ENCODE measurements around the gene RSPO4. TPM values are rescaled to one million over a fixed set of nuclear protein-coding genes. Genes with fewer than 3 reads are reported as not detected.

Gene RSPO4
- total and polyA plus RNA-seq, 2 of the 13 experiments (the other 11 are each of a cell fraction or from before 2014, with no cell fraction given), result not detected

- peak; percentile 46; the same call in 1 of the 2 replicates for TF ChIP-seq MNT (IDR thresholded peaks at IDR 0.05)
- TF ChIP-seq RARA (CRISPR knock-in tag; IDR thresholded peaks at IDR 0.05), result peak; percentile 82
- TF ChIP-seq ZNF251 (CRISPR knock-in tag; IDR thresholded peaks at IDR 0.05), result no peak
- no peak for TF ChIP-seq SIN3A (IDR thresholded peaks at IDR 0.05; ENCODE audit: borderline replicate concordance, low read depth, low read length)
- 0 out of 2 replicates have a peak, but pooled peaks have one; percentile 34 for TF ChIP-seq TBX3 (IDR thresholded peaks at IDR 0.05; ENCODE audit: borderline replicate concordance)
- peak; percentile 78 for TF ChIP-seq ZNF629 (CRISPR knock-in tag; conservative IDR thresholded peaks at IDR 0.05)
- TF ChIP-seq, protein P1, sequence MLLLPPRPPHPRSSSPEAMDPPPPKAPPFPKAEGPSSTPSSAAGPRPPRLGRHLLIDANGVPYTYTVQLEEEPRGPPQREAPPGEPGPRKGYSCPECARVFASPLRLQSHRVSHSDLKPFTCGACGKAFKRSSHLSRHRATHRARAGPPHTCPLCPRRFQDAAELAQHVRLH (CRISPR knock-in tag; IDR thresholded peaks at IDR 0.05; ENCODE audit: borderline replicate concordance, low read depth), result no peak
- TF ChIP-seq ZNF460 (CRISPR knock-in tag; IDR thresholded peaks at IDR 0.05; ENCODE audit: borderline replicate concordance), result no peak
- TF ChIP-seq, protein P2, sequence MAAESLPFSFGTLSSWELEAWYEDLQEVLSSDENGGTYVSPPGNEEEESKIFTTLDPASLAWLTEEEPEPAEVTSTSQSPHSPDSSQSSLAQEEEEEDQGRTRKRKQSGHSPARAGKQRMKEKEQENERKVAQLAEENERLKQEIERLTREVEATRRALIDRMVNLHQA (CRISPR knock-in tag; IDR thresholded peaks at IDR 0.05), result no peak
- TF ChIP-seq HNF4A (CRISPR knock-in tag; IDR thresholded peaks at IDR 0.05), result peak; percentile 34; the same call in 1 of the 2 replicates
- no peak for TF ChIP-seq ZNF781 (CRISPR knock-in tag; IDR thresholded peaks at IDR 0.05; ENCODE audit: borderline replicate concordance, not compliant biosample characterization)
- peak; percentile 56 for TF ChIP-seq PAXIP1 (CRISPR knock-in tag; conservative IDR thresholded peaks at IDR 0.05)
- no peak for TF ChIP-seq ZBTB7B (CRISPR knock-in tag; IDR thresholded peaks at IDR 0.05)
- TF ChIP-seq ZNF253 (CRISPR knock-in tag; IDR thresholded peaks at IDR 0.05; ENCODE audit: borderline replicate concordance), result no peak
- TF ChIP-seq TCF7 (IDR thresholded peaks at IDR 0.05; ENCODE audit: low read depth), result peak; percentile 49
- no peak for TF ChIP-seq CBX1 (IDR thresholded peaks at IDR 0.05; ENCODE audit: low read depth)
- TF ChIP-seq THAP9 (CRISPR knock-in tag; IDR thresholded peaks at IDR 0.05; ENCODE audit: borderline replicate concordance), result no peak
Measured at GRCh38 chr20:1041845-1042390, 39.8 kb upstream of the RSPO4 start (continued).
